ENCODE results near the gene KRTAP3-2.

Gene KRTAP3-2

GRCh38 chr17:40999563-40999962 is at the start of gene KRTAP3-2:
TSS of gene KRTAP3-2 (minus strand) at chr17:40999906. CDS start at chr17:40999853, 53 bp downstream.
- peak; percentile 35 for DNase-seq

DNA sequence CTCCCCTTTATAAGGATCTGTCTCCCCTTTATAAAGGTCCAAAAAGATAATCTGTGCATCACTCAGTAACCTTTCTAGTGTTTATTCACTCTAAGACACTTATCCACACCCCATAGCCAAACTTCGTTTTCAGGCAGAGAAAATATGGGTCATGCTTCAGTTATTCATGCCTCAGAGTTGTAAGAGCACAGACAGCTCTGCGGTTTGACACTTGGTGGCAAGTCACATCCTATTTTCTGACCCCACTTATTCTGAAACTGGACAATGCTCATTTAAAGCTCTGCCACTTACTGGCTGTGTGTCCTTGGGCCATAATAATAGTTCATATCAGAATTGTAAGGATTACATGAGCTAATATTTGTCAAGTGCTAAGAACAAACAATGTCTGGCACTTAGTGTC is 49.4 kb upstream of the KRTAP3-2 start:
- no peak for DNase-seq

DNA sequence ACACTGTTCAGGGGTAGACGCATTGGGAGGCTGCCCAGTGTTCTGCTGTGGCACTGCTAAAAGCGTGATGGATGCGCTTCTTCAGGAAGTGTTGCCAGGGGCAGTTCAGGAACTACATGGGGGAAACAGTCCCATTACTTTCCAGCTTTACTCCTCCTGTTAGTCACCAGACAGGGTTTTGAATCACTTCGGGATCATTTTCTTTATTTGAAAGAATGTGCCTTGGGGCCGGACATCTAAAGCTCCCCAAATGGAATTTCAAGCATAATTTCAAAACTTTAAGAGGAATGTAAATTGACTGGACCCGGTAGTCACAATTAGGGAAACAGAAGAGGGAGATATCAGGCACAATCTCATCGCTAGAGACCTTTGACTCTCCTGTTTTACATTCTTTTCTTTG is 48.7 kb upstream of the KRTAP3-2 start:
- no peak for DNase-seq

GRCh38 chr17:41046735-41047465 is 47.2 kb upstream of the KRTAP3-2 start, which contains the start of gene KRTAP2-1:
TSS of gene KRTAP2-1 (minus strand) at chr17:41047316. CDS start at chr17:41047267, 49 bp downstream.
- peak; percentile 30 for DNase-seq

GRCh38 chr17:41042953-41043352 is 43.2 kb upstream of the KRTAP3-2 start:
- DNase-seq: no peak

- peak; percentile 83 for DNase-seq
These were observed 41.3 kb upstream of the KRTAP3-2 start, which contains the start of gene KRTAP1-1 for GRCh38 chr17:41040783-41041571. TSS of gene KRTAP1-1 (minus strand) at chr17:41041450. CDS start at chr17:41041397, 53 bp downstream.

- no peak for DNase-seq
These were observed 38.2 kb upstream of the KRTAP3-2 start for GRCh38 chr17:41037853-41038350.

DNA sequence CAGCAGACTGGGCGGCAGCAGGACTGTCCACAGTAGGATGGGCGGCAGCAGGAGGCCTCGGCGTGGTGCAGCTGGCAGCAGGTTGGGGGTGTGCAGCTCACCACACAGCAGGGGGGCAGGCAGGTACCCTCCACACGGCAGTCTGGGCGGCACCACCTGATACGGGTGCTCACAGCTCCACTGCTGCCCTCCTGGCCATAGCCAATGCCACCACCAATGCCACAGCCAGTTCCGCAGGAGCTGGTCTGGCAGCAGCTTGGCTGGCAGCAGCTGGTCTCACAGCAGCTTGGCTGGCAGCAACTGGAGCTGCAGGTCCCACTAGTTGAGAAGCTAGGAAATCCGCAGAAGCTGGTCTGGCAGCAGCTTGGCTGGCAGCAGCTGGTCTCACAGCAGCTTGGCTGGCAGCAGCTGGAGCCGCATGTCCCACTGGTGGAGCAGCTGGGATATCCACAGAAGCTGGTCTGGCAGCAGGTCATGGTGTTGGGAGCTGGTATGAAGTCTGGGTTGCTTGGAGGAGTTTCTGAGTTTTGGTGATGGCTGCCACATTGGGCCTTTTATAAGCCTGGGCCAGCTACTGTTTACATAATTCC is 34.7 kb upstream of the KRTAP3-2 start, which contains the start of gene KRTAP1-3:
Gene KRTAP1-3, minus strand, starts transcription at position 529 of the 590 bp plus-strand sequence. Its CDS starts 53 bp downstream, at position 476.
- peak; percentile 86 for DNase-seq

GRCh38 chr17:41029633-41030245 is 30.0 kb upstream of the KRTAP3-2 start, which contains the start of gene KRTAP1-4:
TSS of gene KRTAP1-4 (minus strand) at chr17:41030195. CDS start at chr17:41030078, 117 bp downstream.
- peak; percentile 53 for DNase-seq

DNA sequence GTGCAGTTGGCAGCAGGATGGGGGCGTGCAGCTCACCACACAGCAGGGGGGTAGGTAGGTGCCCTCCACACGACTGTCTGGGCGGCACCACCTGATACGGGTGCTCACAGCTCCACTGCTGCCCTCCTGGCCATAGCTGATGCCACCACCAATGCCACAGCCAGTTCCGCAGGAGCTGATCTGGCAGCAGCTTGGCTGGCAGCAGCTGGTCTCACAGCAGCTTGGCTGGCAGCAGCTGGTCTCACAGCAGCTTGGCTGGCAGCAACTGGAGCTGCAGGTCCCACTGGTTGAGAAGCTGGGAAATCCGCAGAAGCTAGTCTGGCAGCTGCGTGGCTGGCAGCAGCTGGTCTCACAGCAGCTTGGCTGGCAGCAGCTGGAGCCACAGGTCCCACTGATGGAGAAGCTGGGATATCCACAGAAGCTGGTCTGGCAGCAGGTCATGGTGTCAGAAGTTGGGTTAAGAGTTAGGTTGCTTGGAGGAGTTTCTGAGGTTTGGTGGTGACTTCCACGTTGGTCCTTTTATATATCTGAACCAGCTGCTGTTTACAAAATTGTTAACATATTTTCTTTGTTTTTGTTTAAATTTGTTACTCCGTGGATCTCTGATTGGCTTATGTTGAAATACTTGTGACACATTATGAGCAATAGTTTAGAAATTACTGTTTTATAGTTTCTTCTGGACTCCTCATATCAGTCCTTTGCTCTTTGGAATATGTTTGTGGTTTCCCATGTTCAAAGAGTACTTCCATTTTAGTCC is 27.2 kb upstream of the KRTAP3-2 start, which contains the start of gene KRTAP1-5:
Gene KRTAP1-5, minus strand, starts transcription at position 494 of the 757 bp plus-strand sequence. Its CDS starts 53 bp downstream, at position 441.
- peak; percentile 38 for DNase-seq

GRCh38 chr17:41024697-41025096 is 25.0 kb upstream of the KRTAP3-2 start:
- DNase-seq: no peak

DNA sequence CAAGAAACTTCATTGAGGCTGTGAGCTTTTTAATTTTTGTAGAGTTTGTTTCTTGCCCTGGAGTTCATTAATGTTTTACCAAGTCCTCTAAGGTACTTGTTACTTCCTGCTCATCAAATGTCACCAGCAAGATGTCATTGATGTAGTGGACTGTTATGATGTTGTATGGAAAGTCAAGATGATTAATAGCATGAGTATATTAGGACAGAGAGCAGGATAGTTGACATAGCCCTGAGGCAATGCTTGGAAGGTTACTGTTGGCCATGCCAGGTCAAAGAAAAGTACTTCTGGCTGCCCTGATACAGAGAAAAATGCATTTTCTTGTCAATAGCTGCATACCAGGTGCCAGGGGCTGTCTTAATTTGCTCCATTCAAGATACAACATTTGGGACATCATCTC is 20.6 kb upstream of the KRTAP3-2 start:
- DNase-seq: peak; percentile 38

DNA sequence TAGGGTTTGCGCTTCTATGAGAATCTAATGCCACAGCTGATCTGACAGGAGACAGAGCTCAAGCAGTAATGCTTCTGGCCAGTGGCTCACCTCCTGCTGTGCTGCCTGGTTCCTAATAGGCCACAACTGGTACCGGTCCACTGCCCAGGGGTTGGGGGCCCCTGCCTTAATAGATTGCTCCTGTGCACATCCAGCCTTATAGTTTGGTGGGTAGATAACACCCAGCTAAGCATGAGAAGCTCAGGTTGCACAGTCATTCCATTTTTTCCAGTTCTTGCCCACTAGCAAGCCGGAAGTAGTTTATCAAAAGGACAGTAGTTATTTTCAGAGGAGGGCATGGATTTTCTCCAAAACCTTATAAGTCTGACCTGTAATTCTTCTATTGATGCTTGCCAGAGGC is 19.7 kb upstream of the KRTAP3-2 start:
- no peak for DNase-seq

DNA sequence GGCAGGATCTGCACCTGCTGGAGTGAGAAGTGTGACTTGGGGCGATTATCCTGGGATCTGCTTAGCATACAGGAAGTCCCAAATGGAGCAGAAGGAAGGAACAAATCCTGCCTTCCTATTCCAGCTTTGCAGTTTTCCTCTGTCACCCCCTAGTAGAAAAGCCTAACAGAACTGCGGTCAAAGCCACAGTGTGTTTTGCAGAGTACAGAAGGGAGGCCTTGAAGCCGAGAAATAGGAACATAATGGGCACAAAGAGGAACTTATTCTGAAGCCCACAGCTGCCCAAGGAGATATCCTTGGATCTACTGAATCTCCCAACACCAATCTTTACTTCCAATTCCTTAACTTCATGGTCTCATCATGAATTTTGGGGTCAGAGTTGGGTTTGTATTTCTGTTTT is 18.8 kb upstream of the KRTAP3-2 start:
- no peak for DNase-seq

- no peak for DNase-seq
These were observed 17.0 kb upstream of the KRTAP3-2 start for GRCh38 chr17:41016578-41017215.

DNA sequence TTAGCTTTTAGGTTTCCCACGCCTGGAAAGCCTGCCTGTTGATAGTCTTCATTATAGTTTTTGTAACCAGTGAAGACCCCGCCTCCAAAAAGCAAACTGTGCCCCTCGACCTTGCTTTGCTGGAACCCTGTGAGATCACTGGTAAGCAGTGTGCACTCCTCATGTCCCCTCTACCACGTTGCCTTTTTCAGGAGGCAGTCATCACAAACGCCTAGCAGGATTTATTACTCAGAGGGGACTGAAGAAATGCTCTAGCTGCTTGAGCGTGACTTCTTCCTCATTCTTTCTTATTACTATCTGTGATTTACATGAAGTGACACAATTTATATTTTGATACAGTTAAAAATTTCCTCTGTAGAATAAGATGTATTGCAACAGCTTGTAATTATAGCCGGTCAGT is 15.7 kb upstream of the KRTAP3-2 start:
- no peak for DNase-seq

GRCh38 chr17:41013606-41014005 is 13.9 kb upstream of the KRTAP3-2 start:
- peak; percentile 35 for DNase-seq

DNA sequence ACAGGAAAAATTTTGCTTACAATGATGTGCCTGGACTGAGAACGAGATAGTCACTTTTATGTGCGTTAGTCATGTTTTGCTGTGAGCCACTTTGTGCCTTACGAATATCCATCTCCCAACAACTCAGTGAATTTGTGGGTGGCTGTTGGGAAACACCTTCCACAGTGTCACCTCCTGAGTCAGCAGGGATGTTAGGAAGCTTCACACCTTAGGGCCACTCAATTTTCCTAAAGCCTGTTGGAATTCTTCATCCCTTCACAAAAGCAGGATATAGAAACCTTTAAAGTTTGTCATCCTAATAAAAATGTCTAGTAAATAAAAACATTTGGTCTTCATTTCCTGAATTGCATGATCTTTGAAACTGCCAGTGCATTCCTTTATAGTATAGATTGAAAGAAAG is 13.5 kb upstream of the KRTAP3-2 start:
- DNase-seq: no peak

GRCh38 chr17:41012326-41013120 is 12.8 kb upstream of the KRTAP3-2 start:
- no peak for DNase-seq

GRCh38 chr17:41010441-41010840 is 10.7 kb upstream of the KRTAP3-2 start:
- DNase-seq: no peak

All from NCI-H69 (cell line).